ENCODE results near the gene FNTB. TPM values are rescaled to one million over a fixed set of nuclear protein-coding genes. Genes with fewer than 3 reads are reported as not detected.

Gene FNTB
- total and polyA plus RNA-seq, 9 of the 15 experiments (the other 6 are each of a cell fraction or from before 2014, with no cell fraction given), result 6.9 to 23.2 (median 12.2) TPM

DNA sequence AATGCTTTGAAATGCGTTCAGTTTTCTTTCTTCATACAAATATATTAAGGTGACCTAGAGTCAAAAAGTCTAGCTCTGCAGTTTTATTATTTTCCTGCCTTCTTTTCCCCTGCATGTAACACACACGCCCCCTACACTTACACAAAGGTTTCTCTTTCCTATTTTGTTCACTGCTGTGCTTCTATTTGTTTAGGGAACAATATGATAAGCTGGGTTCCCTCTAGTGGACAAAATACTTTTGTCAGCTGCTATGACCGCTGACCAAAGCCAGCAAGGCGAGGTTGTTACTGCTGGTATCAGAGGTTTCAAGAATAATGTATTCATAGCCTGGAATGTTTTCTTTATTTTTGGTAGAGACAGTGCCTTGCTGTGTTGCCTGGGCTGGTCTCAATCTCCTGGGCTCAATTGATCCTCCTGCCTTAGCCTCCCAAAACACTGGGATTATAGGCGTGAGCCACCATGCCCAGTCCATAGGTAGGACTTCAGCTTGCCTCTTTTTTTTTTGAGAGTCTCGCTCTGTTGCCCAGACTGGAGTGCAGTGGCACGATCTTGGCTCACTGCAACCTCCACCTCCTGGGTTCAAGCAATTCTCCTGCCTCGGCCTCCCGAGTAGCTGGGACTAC lies 33.4 kb downstream of the FNTB start (continued):
- 0 out of 2 replicates have a peak, but pooled peaks have one; percentile 8 for TF ChIP-seq EP300 (IDR thresholded peaks at IDR 0.05; ENCODE audit: low read length)
- no peak for TF ChIP-seq SIN3A (IDR thresholded peaks at IDR 0.05; ENCODE audit: borderline replicate concordance in 2 of 2, control insufficient read depth in 1 of 2, low read depth in 2 of 2, low read length in 2 of 2)
- peak; percentile 3; the same call in 1 of the 2 replicates for TF ChIP-seq JUND (IDR thresholded peaks at IDR 0.05; ENCODE audit: borderline replicate concordance, low read depth, low read length)
- TF ChIP-seq JUND (tag; IDR thresholded peaks at IDR 0.05; ENCODE audit: borderline replicate concordance, low read depth, low read length), result no peak
- TF ChIP-seq KLF16 (IDR thresholded peaks at IDR 0.05), result peak; percentile 28; the same call in 1 of the 2 replicates
- TF ChIP-seq, protein P1, sequence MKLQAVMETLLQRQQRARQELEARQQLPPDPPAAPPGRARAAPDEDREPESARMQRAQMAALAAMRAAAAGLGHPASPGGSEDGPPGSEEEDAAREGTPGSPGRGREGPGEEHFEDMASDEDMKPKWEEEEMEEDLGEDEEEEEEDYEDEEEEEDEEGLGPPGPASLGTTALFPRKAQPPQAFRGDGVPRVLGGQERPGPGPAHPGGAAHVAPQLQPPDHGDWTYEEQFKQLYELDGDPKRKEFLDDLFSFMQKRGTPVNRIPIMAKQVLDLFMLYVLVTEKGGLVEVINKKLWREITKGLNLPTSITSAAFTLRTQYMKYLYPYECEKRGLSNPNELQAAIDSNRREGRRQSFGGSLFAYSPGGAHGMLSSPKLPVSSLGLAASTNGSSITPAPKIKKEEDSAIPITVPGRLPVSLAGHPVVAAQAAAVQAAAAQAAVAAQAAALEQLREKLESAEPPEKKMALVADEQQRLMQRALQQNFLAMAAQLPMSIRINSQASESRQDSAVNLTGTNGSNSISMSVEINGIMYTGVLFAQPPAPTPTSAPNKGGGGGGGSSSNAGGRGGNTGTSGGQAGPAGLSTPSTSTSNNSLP (IDR thresholded peaks at IDR 0.05; ENCODE audit: borderline replicate concordance, low read depth, low read length), result peak; percentile 69; the same call in 1 of the 2 replicates
- peak in 1 of 2 experiments; percentile 67; a peak in 1 of 4 replicates for TF ChIP-seq FOXA3 (CRISPR knock-in tag; conservative IDR thresholded peaks at IDR 0.05 in 1 of 2, IDR thresholded peaks at IDR 0.05 in 1 of 2)
- TF ChIP-seq EHMT2 (IDR thresholded peaks at IDR 0.05), result no peak
- no peak for TF ChIP-seq ZNF124 (CRISPR knock-in tag; IDR thresholded peaks at IDR 0.05)
- TF ChIP-seq, protein P2, sequence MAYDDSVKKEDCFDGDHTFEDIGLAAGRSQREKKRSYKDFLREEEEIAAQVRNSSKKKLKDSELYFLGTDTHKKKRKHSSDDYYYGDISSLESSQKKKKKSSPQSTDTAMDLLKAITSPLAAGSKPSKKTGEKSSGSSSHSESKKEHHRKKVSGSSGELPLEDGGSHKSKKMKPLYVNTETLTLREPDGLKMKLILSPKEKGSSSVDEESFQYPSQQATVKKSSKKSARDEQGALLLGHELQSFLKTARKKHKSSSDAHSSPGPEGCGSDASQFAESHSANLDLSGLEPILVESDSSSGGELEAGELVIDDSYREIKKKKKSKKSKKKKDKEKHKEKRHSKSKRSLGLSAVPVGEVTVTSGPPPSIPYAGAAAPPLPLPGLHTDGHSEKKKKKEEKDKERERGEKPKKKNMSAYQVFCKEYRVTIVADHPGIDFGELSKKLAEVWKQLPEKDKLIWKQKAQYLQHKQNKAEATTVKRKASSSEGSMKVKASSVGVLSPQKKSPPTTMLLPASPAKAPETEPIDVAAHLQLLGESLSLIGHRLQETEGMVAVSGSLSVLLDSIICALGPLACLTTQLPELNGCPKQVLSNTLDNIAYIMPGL (CRISPR knock-in tag; IDR thresholded peaks at IDR 0.05), result no peak
- TF ChIP-seq, protein P3, sequence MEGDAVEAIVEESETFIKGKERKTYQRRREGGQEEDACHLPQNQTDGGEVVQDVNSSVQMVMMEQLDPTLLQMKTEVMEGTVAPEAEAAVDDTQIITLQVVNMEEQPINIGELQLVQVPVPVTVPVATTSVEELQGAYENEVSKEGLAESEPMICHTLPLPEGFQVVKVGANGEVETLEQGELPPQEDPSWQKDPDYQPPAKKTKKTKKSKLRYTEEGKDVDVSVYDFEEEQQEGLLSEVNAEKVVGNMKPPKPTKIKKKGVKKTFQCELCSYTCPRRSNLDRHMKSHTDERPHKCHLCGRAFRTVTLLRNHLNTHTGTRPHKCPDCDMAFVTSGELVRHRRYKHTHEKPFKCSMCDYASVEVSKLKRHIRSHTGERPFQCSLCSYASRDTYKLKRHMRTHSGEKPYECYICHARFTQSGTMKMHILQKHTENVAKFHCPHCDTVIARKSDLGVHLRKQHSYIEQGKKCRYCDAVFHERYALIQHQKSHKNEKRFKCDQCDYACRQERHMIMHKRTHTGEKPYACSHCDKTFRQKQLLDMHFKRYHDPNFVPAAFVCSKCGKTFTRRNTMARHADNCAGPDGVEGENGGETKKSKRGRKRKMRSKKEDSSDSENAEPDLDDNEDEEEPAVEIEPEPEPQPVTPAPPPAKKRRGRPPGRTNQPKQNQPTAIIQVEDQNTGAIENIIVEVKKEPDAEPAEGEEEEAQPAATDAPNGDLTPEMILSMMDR (IDR thresholded peaks at IDR 0.05 in 2 of 3, conservative IDR thresholded peaks at IDR 0.05 in 1 of 3; ENCODE audit: insufficient read depth in 2 of 3, low read depth in 1 of 3, low read length in 3 of 3), result peak; percentile 72 to 86 (median 80)
- TF ChIP-seq SOX6 (IDR thresholded peaks at IDR 0.05), result peak; percentile 29; the same call in 1 of the 2 replicates
- TF ChIP-seq SMC3 (conservative IDR thresholded peaks at IDR 0.05; ENCODE audit: insufficient read depth, low read depth, low read length), result peak; percentile 43; the same call in 1 of the 2 replicates
- peak; percentile 61 to 83 for TF ChIP-seq RAD21 (CRISPR knock-in tag; conservative IDR thresholded peaks at IDR 0.05 in 1 of 2, IDR thresholded peaks at IDR 0.05 in 1 of 2)
- TF ChIP-seq HMG20A (CRISPR knock-in tag; conservative IDR thresholded peaks at IDR 0.05), result no peak

All from K562 (cell line).